Testis (tissue), 2 donors: ENCODE measurements around the gene ERBB3.

ENCODE experiments used
- POLR2A ChIP-seq: fragments of 450-650 bp; IDR thresholded peaks from one replicate; pipeline ENCODE4 v1.6.1; 2017; ENCODE audit warnings: antibody characterized with exemption, mild to moderate bottlenecking, moderate library complexity
- TF ChIP-seq, protein P1 (sequence below), 3 experiments: fragments of 450-650 bp in 2 of 3; fragments of 200-600 bp in 1 of 3; sonication (generic) in 1 of 3; IDR thresholded peaks; one replicate each; pipeline ENCODE4 v1.5.1; 2016 to 2019; ENCODE audit warnings: antibody characterized with exemption in 3 of 3, mild to moderate bottlenecking in 2 of 3, moderate library complexity in 1 of 3

DNA sequence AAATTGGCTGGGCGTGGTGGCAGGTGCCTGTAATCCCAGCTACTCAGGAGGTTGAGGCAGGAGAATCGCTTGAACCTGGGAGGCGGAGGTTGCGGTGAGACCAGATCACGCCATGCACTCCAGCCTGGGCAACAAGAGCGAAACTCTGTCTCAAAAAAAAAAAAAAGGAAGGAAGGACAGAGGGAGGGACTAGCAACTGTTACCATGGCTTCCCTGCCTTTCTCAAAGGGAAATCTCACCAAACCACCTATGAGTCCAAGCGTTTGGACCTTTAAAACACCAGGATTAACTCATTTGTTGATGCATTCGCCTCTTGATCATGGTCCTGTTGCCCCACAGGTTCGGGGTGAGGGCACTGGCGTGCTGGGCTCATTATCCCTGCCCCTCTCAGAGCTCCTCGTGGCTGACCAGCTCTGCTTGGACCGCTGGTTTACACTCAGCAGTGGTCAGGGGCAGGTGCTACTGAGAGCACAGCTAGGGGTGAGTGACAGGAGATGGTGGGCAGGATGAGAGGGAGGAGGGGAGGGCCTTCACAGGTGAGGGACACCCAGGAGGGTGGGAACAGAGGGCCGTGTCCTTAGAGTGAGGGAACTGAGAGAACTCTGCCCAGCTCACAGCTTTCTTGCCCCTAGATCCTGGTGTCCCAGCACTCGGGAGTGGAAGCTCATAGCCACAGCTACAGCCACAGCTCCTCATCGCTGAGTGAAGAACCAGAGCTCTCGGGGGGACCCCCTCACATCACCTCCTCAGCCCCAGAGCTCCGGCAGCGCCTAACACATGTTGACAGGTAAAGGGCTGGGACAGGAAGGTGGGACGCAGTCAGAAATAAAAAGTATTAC lies 62.2 kb downstream of the ERBB3 start:
- TF ChIP-seq, protein P1, sequence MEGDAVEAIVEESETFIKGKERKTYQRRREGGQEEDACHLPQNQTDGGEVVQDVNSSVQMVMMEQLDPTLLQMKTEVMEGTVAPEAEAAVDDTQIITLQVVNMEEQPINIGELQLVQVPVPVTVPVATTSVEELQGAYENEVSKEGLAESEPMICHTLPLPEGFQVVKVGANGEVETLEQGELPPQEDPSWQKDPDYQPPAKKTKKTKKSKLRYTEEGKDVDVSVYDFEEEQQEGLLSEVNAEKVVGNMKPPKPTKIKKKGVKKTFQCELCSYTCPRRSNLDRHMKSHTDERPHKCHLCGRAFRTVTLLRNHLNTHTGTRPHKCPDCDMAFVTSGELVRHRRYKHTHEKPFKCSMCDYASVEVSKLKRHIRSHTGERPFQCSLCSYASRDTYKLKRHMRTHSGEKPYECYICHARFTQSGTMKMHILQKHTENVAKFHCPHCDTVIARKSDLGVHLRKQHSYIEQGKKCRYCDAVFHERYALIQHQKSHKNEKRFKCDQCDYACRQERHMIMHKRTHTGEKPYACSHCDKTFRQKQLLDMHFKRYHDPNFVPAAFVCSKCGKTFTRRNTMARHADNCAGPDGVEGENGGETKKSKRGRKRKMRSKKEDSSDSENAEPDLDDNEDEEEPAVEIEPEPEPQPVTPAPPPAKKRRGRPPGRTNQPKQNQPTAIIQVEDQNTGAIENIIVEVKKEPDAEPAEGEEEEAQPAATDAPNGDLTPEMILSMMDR (IDR thresholded peaks at IDR 0.05), result no peak
- TF ChIP-seq POLR2A, result no peak
